Fibroblast of skin of left biceps (primary cell): ENCODE results near the gene DAND5.
"Not testable (repeated sequence)": the region's sequence is repeated elsewhere in the genome, so short reads cannot be mapped to it uniquely, and the experiment has no call there.

Experiments used
- DNase-seq, 2 experiments: peaks; one replicate each; pipeline ENCODE4 v3.0.0-alpha.2; 2013; ENCODE audit warnings: low read depth in 2 of 2

The DAND5 gene

DNA sequence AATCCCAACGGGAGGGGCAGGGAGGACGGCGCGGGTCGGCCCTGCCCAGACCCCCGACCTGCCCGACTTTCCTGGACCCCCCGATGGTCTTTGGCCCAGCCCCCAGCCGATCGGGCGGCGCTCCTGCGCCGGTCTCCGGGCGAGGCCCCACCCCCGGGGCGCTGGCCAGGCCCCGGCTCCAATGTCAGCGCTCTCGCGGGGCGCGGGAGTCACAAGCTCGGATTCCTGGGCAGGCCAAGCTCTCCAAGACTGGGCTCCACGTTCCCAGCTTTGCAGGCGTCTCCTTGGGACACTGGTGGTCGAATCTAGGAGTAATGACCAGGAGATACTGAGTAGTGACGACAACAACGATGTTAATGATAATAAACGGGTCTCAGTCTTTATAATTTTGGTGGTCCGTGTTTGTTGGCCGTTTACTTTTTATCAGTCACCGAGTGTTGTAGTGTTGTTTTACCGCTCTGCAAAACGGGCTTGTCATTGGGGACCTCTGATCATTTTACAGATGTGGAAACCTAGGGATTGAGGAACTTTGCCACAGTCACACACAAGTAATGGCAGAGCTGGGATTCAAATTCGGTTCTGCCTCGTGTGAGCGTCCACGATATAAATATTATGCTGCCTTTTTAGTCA, 23.2 kb upstream of the DAND5 start:
- DNase-seq, result peak; percentile 33 to 35

DNA sequence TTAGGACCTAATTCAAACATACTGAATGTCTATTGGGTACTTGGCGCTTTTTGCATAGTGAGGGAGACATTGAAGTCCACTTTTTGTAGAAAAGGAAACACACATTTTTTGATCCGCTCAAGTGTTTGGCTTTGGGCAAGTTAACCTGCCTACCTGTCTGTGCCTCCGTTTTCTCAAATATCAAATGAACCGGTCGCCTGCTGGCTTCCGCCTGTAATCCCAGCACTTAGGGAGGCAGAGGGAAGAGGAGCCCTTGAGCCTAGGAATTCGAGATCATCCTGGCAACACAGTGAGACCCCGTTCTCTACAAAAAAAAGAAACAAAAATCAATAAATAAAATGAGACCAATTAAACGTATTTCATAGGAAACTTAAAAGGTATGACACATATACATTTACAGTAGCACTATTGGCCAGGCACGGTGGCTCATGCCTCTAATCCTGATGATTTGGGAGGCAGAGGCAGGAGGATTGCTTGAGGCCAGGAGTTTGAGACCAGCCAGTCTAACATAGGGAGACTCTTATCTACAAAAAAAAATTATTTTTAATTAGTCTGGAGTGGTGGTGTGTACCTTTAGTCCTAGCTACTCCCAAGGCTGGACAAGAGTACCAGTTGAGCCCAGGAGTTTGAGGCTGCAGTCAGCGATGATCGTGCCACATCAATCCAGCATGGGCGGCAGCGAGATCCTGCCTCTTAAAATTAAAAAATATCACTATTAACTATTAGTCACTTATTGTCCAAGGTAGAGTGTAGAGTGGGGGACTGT, 22.5 kb upstream of the DAND5 start:
- DNase-seq, result no peak

DNA sequence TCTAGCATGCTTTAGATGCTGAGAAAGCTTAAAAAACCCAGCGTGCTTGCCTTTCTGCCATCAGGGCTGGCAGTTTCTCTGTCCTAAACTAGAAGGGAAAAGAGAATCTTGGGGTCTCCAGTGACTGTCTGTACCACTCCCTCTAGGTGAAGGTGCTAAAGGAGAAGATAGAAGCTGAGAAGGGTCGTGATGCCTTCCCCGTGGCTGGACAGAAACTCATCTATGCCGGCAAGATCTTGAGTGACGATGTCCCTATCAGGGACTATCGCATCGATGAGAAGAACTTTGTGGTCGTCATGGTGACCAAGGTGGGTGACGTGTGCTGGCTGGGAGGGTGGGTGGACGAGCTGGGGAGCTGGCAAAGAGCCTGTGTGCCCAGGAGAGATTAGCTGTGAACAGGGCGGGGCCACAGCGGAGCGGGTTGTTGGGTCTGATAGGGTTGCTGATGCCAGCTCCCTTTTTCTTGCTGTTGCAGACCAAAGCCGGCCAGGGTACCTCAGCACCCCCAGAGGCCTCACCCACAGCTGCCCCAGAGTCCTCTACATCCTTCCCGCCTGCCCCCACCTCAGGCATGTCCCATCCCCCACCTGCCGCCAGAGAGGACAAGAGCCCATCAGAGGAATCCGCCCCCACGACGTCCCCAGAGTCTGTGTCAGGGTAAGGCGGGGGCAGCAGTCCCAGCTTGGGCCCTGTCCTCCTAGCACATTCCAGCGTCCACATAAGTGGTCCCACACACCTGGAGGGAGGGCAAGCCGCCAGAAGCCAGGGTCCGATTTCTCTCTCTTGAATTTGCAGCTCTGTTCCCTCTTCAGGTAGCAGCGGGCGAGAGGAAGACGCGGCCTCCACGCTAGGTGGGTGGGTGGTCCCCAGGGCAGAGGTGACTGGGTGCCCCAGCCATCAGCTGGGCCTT, 21.4 kb upstream of the DAND5 start:
- no peak for DNase-seq

DNA sequence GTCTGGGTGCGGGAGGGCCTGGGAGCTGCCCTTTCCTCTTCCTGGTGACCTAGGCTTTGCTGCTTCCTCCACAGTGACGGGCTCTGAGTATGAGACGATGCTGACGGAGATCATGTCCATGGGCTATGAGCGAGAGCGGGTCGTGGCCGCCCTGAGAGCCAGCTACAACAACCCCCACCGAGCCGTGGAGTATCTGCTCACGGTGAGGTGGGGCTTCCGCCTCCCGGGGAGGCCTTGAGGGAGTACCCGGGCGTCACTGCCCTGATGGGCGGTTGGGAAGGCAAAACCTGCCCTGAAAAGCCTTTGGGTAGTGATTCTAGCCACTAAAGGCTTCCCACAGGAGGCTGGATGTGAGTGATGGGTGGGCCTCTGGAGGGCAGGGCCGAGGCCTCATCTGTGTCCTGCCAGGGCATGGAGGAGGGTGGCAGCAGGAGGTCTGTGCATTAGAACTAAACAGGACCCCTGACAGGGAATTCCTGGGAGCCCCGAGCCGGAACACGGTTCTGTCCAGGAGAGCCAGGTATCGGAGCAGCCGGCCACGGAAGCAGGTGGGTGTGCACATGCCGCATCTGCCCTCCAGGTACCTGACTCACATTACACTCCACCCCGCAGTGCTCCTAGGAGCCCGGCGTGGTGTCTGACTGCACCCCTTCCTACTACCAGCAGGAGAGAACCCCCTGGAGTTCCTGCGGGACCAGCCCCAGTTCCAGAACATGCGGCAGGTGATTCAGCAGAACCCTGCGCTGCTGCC, 20.6 kb upstream of the DAND5 start:
- DNase-seq, result no peak

DNA sequence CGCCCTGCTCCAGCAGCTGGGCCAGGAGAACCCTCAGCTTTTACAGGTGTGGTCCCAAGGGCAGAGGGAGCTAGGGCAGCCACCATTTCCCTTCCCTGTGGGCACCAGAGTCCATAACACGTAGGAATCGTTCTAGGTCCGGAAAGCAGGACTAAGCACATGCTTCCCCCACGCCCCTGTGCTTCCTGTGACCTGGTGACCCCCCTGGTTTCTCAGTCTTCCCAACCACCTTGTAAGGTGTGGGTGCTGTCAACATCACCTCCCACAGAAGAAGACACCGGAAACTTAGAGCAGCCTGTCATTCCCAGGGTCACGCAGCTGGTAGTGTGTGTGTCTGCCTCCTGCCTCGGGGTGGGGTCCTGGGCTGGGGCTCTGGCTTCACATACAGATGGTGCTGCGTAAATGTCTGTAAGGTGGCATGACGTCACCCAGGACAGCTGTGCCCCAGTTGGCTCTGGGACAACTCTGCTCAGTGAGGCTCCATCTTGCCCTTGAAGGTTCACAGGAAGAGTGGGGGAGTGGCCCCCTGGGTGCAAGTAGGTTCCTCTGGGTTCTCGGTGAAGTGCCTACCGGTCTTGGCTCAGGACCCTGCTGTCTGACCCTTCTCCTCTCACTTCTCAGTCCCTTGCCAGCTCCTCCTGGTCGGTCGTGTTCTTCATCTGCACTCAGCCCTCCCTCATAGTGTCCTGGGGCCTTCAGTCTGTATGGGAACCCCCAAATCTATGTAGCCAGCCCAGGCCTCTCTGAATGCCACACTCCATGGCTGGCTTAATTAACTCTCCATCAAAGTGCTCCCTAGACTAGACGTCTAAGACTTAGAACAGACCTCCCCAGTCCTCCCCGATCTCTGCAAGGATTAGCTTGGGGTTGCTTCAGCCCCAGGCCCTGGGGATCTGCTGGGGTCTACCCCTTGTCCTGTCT, 19.8 kb upstream of the DAND5 start:
- no peak for DNase-seq

DNA sequence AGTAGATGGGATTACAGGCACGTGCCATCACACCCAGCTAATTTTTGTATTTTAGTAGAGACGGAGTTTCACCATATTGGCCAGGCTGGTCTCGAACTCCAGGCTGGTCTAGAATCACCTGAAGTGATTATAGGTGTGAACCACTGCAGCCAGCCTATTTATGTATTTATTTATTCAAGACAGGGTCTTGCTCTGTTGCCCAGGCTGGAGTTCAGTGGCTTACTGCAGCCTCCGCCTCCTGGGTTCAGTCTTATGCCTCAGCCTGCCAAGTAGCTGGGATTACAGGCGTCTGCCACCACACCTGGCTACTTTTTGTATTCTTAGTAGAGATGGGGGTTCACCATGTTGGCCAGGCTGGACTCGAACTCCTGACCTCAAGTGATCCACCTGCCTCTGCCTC, 17.3 kb upstream of the DAND5 start:
- DNase-seq, result not testable (repeated sequence)

DNA sequence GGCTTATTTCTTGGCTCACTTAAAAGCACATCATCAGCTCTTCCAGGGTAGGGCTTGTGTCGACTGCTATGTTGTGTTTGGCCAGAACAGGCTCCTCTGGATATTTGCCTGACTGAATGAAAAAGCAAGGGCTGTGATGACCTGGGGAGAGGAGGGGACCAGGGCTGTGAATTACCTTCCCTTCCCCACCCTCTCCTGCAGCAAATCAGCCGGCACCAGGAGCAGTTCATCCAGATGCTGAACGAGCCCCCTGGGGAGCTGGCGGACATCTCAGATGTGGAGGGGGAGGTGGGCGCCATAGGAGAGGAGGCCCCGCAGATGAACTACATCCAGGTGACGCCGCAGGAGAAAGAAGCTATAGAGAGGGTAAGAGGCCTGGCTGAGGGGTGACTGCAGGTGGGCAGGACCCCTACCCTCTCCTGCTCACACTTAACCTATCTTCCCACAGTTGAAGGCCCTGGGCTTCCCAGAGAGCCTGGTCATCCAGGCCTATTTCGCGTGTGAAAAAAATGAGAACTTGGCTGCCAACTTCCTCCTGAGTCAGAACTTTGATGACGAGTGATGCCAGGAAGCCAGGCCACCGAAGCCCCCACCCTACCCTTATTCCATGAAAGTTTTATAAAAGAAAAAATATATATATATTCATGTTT, 16.8 kb upstream of the DAND5 start:
- DNase-seq, result no peak

DNA sequence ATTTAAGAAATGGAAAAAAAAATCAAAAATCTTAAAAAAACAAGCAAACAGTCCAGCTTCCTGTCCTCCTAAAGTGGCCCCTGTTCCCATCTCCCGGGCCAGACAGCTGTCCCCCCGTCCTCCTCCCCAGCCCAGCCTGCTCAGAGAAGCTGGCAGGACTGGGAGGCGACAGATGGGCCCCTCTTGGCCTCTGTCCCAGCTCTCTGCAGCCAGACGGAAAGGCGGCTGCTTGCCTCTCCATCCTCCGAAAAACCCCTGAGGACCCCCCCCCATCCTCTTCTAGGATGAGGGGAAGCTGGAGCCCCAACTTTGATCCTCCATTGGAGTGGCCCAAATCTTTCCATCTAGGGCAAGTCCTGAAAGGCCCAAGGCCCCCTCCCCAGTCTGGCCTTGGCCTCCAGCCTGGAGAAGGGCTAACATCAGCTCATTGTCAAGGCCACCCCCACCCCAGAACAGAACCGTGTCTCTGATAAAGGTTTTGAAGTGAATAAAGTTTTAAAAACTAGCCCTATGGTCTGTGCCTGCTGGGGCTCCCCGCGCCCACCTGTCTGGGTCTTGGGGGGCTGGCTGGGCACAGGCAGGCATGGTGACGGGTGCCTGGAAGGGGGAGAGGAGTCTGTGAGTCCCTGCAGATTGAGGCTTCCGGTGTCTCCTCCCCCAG, 16.1 kb upstream of the DAND5 start:
- no peak for DNase-seq

DNA sequence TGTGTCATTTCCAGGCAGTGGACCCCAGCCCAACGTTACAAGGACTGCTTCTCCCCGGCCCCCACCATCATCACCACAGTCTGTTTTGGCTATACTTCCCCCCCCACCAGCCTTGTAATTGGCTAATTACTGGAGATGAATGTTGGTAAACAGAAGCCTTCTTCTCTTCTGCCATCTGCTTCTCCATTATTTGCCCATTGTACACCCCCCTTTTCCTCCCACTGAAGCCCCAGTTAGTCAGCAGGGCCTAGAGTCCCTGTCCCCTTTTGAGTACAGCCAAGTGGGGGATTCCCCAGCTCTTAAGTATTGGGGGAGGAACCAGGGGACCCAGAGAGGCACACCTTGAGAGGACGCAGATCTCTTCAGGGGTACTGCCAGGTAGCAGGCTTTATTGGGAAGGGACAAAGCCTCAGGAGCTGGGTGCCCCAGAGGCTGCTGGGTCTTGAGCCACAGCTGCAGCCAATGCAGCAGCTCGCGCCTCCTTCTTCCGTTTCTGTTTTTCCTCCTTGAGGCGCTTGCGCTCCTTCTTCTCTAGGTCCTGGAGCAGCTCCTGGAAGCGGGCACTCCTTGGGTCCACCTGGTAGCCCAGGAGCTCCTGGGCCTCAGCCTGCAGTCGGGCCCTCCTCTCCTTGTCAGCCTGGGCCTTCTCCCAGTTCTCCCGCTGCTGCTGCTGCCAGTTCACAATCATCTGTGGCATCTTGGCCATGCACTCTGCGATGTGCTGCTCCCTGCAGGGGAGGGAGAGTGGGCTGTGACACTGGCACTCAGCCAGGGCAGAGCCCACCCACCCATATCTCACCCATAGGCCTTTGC, 15.4 kb upstream of the DAND5 start:
- no peak for DNase-seq

DNA sequence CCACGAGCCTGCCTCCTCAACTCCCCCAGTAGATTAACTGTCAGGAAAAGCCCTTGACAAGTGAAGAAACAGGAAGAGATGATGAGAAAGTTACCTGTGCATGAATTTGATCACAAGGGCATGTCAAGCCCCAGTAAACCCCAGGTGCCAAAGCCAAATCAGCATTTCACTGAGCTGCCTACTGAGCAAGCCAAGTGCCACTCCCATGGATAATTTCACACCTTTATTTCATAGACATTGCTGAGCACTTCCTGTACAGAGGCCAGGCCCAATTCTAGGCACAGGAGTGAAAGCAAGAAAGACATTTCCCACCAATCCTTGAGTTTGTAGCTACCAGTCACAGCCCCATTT, 14.8 kb upstream of the DAND5 start:
- no peak for DNase-seq

DNA sequence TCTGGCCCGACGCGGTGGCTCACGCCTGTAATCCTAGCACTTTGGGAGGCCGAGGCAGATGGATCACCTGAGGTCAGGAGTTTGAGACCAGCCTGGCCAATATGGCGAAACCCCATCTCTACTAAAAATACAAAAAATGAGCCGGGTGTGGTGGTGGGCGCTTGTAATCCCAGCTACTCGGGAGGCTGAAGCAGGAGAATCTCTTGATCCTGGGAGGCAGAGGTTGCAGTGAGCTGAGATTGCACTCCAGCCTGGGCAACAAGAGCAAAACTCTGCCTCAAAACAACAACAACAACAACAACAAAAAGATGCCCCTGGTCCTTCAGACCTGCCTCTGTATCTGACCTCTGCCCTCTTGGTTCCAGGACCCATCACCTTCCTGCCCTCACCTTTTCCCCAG, 13.8 kb upstream of the DAND5 start:
- not testable (repeated sequence) for DNase-seq

DNA sequence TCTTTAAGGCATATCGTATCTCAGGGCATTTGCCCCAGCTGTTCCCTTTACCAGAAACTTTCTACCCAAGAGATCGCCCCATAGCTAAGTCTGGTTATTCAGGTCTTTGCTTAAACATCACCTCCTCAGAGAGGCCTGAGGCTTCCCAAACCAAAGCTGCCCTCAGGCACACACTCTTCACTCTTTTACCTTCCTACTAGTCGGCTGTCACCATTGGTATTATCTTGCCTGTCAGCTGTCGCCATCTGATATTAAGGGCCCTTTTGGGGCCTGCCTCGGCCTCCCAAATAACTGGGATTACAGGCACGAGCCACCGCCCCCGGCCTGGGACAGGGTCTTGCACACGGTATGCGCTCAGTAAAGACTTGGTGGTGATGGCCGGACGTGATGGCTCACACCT, 13.4 kb upstream of the DAND5 start:
- no peak for DNase-seq

DNA sequence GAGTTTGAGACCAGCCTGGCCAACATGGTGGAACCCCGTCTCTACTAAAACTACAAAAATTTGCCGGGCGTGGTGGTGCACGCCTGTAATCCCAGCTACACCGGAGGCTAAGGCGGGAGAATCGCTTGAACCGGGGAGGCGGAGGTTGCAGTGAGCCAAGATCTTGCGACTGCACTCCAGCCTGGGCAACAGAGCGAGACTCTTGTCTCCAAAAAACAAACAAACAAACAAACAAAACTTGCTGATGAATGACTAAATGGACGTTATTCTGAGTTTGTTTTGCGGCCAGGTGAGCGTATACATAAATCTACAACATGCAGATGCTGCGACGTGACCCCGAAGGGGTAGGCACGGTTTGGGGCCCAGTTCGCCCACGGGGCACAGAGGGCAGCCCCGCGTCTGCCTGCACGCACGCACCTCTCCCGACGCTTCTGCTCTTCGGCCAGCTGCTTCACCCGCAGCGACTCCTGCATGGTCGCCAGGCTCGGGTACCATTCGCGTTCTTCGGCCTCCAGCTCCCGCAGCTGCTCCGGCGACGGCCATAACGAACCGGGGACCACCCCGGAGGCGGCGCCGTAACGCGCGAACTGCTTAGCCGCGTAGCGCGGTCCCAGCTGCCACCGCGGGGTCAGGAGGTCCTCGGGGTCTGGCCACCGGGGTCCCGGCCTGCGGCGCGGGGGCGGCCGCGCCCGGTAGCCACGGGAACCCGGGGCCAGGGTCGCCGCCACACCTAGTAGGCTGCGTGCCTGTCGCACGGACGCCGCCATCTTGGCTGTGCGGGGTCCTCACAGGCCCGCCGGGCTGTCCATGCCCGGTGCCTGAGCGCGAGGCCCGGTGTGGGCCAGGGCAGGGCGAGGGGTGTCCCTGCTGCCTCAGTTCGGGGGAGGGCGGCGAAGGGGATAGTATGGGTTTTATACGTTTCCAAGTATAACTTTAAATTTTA, 12.7 kb upstream of the DAND5 start, which contains the start of gene GADD45GIP1:
Gene GADD45GIP1, minus strand, starts transcription at position 778 of the 943 bp plus-strand sequence. Its CDS starts 11 bp downstream, at position 767.
- DNase-seq, result peak; percentile 45 to 49

DNA sequence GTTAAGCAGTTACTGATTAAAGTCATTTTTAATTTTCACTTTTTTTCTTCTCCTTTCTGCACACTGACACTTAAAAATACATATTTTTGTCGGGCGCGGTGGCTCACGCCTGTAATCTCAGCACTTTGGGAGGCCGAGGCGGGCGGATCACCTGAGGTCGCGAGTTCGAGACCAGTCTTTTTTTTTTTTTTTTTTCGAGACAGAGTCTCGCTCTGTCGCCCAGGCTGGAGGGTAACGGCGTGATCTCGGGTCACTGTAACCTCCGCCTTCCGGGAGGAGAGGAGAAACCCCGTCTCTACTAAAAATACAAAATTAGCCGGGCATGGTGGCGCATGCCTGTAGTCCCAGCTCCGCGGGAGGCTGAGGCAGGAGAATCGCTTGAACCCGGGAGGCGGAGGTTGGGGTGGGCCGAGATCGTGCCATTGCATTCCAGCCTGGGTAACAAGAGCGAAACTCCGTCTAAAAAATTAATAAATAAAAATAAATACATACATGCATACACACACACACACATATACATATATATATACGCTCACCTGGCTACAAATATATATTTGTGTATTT, 11.9 kb upstream of the DAND5 start:
- not testable (repeated sequence) for DNase-seq

DNA sequence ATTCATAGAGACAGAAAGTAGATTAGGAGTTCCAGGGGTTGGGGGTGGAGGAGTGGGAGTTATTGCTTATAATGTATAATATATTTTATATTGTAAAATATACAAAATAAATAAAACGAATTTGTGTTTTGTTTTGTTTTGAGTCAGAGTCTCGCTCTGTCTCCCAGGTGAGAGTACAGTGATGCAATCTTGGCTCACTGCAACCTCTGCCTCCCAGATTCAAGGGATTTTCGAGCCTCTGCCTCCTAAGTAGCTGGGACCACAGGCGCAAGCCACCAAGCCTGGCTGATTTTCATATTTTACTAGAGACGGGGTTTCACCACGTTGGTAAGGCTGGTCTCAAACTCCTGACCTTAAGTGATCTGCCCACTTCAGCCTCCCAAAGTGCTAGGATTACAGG, 9.9 kb upstream of the DAND5 start:
- DNase-seq, result no peak

DNA sequence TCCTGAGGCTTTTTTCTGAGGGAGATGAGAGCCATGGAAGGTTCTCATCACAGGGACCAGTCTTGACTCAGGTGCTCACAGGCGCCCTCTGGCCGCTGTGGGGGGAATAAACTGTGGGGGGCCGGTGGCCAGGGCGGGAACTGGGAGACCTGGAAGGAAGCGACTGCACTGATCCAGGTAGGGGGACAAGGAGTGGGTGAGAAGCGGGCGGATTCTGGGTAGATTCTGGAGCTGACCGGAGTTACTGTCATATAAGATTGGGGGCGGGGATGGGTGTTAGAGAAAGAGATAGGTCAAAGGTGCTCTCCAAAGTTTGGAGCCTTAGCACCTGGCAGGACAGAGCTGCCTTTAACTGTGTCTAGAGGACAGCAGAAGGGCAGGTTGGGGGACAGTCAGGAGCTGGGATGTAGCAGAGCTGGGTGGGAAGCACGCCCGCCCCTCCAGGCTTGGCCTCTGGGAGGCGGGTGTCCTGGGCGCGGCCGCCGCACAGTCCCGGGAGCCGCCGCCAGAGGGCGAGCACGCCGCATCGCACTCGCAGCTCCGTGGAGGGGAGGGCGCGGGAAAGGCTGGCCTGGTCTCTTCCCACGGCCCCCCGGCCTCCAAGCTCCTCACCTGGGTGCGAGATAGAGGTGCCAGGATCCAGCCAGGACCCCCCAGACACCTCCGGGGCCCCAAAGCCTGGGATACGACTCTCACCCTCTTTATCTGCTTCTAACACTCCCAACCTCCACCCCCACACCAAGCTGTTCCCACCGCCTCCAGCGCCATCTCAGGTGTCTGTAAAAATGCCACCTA, 4.2 kb upstream of the DAND5 start:
- DNase-seq, result no peak

DNA sequence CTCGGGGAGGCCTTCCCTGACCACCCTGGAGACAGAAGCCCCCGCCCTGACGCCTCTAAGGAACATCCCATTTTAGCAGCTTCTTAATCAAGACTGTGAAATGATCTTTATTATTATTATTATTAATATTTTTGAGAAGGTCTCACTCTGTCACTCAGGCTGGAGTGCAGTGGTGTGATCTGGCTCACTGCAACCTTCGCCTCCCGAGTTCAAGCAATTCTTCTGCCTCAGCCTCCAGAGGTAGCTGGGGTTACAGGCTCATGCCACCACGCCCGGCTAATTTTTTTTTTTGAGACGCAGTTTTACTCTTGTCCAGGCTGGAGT, 3.6 kb upstream of the DAND5 start:
- no peak for DNase-seq
